T-helper 1 cell treated with Interleukin-12 subunit alpha and Interleukin-12 subunit beta and Interleukin-4 antibody, amounts not matched to agents 30 ng/mL and 1 ng/mL, for 36 hours (primary cell): ENCODE results near the gene SERP1. TPM values are rescaled to one million over a fixed set of nuclear protein-coding genes. Genes with fewer than 3 reads are reported as not detected.

ENCODE experiments used
- intact Hi-C: fragments of 100-400 bp; cut with micrococcal nuclease; formaldehyde crosslinking; loops from one replicate; pipeline ENCODE4 v1.15.1; 2024
- total RNA-seq: library from RNA; stranded (reverse); gene quantifications from 2 replicates; pipeline ENCODE4 v1.2.3, GENCODE V29; 2022

Gene SERP1
- total RNA-seq, 1 donor from 2014 or later, result 81.8 TPM

DNA sequence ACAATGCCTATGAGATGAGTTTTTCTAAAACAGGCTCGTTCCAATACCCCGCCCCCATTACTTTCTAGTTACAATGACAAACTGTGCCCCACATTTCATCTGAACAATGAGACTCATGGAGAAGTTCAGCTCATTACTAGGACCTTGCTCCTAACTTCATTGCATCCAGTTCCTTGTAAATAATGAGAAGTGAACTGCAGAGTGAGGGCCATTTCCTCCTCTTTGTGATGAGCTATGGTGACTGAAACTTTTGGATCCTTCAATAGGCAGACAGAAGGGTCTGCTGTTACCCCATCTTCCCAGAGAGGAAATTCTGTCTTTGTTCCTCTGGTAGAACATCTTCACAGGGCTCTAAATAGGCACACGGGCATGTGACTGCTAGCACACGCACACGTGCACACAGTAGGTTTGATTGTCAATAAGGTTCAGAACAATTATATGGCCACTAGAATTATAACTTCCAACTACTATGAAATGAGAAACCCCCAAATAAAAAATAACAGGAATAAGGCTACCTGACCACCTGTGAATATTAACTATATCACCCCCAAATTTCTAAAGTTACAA, 51.8 kb downstream of the SERP1 start:
- intact Hi-C loops, result no loop called here

Other genes with a start within 250 kb of the SERP1 start
- 17.9 and 18.1 TPM in 2 replicates for gene TSC22D2, start 138.2 kb downstream of the SERP1 start, total RNA-seq
- 93.0 and 93.7 TPM in 2 replicates for gene EIF2A, start 291 bp upstream of the SERP1 start, total RNA-seq
- gene SELENOT, start 56.8 kb upstream of the SERP1 start, total RNA-seq, result 131 TPM in 2 replicates
- not detected in 2 replicates for gene ERICH6, start 157.4 kb upstream of the SERP1 start, total RNA-seq
- gene SIAH2, start 216.7 kb upstream of the SERP1 start, total RNA-seq, result 45.9 and 51.6 TPM in 2 replicates